GM19372 (cell line): ENCODE results near the gene RCOR1.
"Not testable (repeated sequence)": the region's sequence is repeated elsewhere in the genome, so short reads cannot be mapped to it uniquely, and the experiment has no call there.

Source experiments
- ATAC-seq: cut with Tn5 transposase; IDR thresholded peaks from one replicate; pipeline ENCODE4 v1.9.1; 2021; ENCODE audit warnings: mild to moderate bottlenecking, low read depth, moderate library complexity; ENCODE audit not compliant: unreplicated experiment

The RCOR1 gene

GRCh38 chr14:102570334-102570995 is 22.0 kb upstream of the RCOR1 start:
- ATAC-seq: no peak

GRCh38 chr14:102571043-102571442 is 21.4 kb upstream of the RCOR1 start:
- ATAC-seq: no peak

- no peak for ATAC-seq
Measured at GRCh38 chr14:102571478-102572042, 20.9 kb upstream of the RCOR1 start.

GRCh38 chr14:102573161-102573560 is 19.3 kb upstream of the RCOR1 start:
- ATAC-seq: not testable (repeated sequence)

DNA sequence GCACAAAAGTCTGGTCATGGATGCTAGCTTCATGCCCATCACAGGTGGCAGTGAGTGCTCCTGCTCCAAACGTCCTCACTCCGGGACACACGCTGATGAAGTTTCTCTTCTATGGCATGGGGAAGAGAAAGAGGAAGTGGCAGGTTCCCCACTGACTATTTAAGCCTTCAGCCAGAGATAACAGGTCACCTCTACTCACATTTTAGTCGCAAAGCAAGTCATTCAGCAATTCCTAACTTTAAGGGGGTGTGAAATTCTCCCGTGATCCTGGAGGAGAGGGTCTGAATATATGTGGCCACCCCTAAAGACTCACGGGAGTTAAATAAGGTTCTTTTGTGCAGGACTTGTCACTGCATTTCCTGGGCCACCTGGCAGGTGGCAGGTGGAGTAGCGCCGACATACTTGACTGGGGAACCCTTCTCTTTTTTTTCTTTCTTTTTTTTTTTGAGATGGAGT is 18.8 kb upstream of the RCOR1 start:
- no peak for ATAC-seq

DNA sequence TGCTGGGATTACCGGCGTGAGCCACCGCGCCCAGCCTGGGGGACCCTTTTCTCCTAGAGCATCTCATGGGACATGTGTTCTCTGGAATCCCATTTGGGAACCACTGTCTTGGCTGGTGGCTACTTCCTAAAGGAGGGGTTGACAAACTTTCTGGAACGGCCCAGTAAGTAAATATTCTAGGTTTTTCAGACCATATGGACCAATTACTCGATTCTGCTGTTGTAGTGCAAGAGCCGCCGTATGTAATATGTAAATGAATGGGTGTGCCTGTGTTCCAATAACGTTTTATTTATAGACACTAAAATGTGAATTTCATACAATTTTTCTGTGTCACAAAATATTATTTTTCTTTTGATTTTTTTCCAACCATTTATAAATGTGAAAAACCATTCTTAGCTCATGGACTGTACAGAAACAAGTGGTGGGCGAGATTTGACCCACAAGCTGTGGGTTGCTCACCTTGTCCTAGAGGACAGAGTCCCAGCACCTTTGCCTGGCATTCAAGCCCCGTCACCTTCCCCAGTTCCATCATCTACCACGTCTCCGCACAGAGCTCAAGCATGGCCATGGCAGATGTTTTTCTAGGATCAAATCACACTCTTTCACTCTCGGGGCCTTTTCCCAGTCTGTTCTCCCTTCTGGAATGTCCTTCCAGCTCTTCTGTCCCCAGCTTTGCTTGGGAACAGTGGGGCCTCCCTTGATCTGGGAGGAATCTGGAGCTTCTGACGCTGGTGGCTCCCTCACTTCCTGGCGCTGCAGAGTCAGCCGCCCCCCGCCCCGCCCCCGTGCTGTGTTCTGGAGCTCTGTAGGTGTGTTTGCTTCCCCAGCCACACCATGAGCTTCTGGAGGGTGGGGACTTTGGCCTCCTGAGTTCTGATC is 17.9 kb upstream of the RCOR1 start:
- no peak for ATAC-seq

DNA sequence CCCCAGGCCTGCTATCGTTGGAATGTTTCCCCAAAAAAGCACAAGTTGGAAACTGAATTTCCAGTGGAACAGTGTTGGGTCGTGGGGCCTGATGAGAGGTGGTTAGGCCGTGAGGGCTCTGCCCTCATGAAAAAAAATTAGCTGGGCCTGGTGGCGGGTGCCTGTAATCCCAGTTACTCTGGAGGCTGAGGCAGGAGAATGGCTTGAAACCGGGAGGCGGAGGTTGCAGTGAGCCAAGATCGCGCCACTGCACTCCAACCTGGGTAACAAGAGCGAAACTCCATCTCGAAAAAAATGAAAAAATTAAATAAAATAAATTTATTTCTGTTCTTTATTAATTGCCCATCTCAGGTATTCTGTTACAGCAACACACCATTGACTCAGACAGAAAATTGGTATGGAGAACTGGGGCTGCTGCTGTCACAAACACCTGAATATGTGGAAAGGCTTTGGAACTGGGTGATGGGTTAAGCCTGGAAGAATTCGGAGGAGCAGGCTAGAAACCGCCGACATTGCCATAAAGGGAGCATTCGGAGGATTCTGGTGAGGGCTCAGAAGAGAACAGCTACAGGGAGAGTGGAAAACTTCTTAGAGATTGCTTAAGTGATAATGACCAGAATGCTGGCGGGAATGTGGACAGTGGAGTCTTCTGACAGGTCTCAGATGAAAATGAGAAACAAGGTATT is 17.1 kb upstream of the RCOR1 start:
- ATAC-seq: no peak

DNA sequence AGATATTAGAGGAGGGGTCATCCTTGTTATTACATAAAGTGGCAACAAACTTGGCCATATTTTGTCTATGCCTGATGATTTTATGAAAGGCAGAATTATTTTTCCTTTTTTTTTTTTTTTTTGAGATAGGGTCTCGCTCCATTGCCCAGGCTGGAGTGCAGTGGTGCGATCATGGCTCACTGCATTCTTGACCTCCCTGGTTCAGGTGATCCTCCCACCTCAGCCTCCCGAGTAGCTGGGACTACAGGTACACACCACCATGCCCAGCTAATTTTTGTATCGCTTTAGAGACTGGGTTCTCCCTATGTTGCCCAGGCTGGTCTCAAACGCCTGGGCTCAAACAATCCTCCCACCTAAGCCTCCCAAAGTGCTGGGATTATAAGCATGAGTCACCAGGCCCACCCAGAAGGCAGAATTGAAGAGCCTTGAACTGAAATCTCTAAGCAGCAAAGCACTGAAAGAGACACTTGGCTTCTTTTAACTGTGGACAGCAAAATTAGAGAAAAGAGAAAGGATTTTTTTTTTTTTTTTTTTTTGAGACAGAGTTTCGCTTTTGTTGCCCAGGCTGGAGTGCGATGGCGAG is 16.5 kb upstream of the RCOR1 start:
- not testable (repeated sequence) for ATAC-seq

DNA sequence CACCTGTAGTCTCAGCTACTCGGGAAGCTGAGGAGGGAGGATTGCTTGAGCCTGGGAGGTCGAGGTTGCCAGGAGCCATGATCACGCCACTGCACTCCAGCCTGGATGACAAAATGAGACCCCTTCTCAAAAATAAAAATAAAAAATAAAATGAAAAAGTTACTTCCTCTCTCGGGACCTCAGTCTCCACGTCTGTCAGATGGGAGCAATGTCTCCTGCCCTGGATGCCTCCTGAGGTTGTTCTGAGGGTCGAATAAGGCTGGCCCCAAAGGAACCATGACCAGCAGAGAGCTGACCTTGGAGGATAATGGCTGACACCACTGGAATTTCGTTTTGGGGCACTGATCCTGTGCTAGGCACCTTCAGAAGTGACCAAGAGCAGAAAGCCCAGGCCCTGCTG is 13.6 kb upstream of the RCOR1 start:
- ATAC-seq: no peak

DNA sequence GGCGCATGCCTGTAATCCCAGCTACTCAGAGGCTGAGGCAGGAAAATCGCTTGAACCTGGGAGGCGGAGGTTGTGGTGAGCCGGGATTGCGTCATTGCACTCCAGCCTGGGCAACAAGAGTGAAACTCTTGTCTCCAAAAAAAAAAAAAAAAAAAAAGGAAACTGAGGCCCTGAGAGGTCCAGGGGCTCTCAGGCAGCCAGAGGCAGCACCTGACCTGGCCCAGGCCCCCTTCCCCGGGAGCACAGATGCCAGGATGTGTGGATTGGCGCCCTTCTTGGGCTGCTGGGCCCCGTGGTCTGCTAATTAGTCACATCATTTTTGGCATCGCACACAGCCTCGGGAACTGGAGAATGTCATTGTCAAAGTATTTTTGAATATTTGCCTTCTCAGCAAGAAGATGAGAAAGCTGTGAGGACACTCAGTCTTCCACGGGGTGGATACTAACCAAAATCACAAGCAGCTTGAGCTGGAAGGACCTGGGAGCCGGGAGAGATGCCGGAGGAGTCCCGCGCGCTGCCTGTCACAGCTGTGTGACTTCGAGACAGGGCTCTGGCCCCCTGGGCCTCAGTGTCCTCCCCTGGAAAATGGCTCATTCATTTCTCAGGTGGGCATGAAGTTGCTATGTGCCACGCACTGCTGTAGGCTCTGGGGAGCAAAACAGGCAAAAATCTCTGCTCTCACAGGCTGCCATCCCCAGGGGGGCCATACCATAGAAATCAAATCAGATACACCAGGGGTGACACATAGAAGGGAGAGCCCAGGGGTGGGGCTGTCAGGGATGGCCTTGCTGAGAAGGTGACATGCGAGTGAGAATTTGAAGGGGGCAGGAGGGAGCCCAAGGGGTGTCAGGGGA is 12.5 kb upstream of the RCOR1 start:
- no peak for ATAC-seq

GRCh38 chr14:102580550-102581110 is 11.8 kb upstream of the RCOR1 start:
- ATAC-seq: no peak

- no peak for ATAC-seq
Measured at GRCh38 chr14:102581193-102581592, 11.3 kb upstream of the RCOR1 start.

DNA sequence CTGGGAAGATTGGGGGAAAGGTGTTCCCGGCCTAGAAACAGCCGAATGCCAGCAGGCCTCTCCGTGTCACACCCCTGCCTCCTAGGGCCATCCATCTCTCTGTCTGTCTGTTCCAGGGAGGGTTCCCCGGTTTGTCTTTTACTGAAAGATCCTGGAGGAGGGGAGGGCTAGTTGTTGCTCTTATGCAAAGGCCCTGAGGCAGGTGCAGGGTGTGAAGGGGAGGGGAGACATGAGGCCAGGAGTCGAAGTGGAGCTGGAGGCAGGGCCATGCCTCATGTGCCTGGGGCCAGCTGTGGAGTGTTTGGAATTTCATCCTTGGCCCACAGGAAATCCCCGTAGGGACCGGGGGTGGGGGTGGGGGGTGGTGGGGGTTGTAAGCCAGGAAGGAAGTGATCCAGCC is 8.7 kb upstream of the RCOR1 start:
- no peak for ATAC-seq

- ATAC-seq: no peak
Measured at GRCh38 chr14:102584871-102585869, 7.3 kb upstream of the RCOR1 start.

GRCh38 chr14:102586420-102587104 is 5.9 kb upstream of the RCOR1 start:
- ATAC-seq: no peak

- no peak for ATAC-seq
Measured at GRCh38 chr14:102588821-102589220, 3.6 kb upstream of the RCOR1 start.

DNA sequence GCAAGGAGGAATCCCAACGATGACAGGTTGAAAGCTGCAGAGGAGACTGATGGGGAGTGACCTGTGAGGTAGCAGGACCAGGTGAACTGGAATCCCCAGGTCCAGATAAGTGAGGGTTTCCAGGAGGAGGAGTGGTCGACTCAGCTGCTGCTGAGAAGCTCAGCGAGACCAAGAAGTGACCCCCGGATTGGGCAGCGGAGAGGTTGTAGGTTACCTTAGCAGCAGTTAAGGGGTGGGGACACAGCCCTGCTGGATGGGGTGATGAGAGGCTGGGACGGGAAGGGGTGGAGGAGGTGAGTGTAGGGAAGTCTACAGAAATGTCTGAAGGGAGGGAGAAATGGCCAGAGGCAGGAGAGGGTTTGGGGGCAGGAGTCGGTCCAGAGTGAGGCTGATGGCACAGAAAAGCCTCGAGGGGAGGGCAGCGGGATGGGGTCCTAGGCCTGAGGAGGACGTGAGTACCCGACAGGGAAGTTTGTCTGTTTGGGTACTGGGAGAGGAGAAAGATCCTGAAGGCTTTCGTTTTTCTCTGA is 2.6 kb upstream of the RCOR1 start:
- ATAC-seq: no peak
